ENCODE data around the gene SLC9A9. TPM values are rescaled to one million over a fixed set of nuclear protein-coding genes. Genes with fewer than 3 reads are reported as not detected.
A peak's percentile ranks its signal among the peaks of the same experiment; 100 is the strongest.
"Not testable (repeated sequence)": the region's sequence is repeated elsewhere in the genome, so short reads cannot be mapped to it uniquely, and the experiment has no call there.

The SLC9A9 gene
- total RNA-seq, 2 donors from 2014 or later = 4.3 to 5.2 TPM

DNA sequence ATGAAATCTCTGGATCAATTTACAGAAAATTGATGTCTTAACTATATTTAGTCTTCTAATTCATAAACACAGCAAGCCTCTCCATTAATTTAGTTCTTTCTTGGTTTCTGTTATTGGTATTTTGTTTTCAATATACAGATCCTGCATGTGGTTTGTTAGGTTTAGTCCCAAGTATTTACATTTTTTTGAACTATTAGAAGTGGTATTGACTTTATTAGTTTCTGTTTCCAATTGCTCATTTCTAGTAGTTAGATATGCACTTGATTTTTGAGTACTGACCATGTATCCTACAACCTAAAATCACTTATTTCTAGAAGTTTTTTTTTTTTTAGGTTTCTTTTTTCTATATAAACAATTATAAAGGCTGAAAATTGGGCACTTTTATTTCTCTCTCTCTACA, 392.8 kb downstream of the SLC9A9 start:
- Mint-ChIP-seq H3K27me3 (ENCODE audit: low read depth) (no peaks in the 10 kb centered on the region), H3K4me1 (ENCODE audit: low read depth) (no peaks in the 10 kb centered on the region), H3K27ac (no peak overlapping the region), H3K4me3 (no peak overlapping the region), H3K36me3 (ENCODE audit: insufficient read depth in 2 of 2) (peaks cover 0 to 2% of the 10 kb centered on the region in 2 donors), H3K9me3 (peaks cover 5 to 6% of the 10 kb centered on the region in 2 donors)
- no peak for DNase-seq
- ATAC-seq (replicated peaks in 1 of 2) = no peak

DNA sequence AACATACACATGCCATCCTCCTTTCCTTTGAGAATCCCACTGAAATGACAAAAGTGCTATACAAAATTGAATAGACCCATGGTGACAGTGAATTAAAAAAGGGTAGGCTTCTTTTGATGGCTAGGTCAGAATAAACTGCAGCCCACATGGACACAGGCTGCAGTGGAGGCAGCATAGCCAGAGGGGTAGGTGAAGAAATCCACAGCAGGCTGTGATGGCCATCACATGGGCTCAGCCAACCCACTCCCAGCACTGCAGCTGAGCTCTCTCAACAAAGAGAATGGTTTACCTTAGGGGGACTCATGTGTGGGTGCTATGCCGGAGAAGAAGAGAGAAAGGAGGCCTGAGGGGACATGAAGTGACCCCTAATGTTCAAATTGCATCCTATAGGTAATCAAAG, 397.6 kb downstream of the SLC9A9 start:
- no peaks in the 10 kb centered on the region for H3K27me3 Mint-ChIP-seq (ENCODE audit: low read depth)
- peak overlapping the region; percentile 29 for H3K27ac Mint-ChIP-seq
- H3K9me3 Mint-ChIP-seq = no peaks in the 10 kb centered on the region
- DNase-seq = no peak
- ATAC-seq (replicated peaks in 1 of 2) = peak; percentile 53 to 80
- H3K4me3 Mint-ChIP-seq = no peak overlapping the region
- no peaks in the 10 kb centered on the region for H3K36me3 Mint-ChIP-seq (ENCODE audit: insufficient read depth in 2 of 2)
- peaks cover 1% of the 10 kb centered on the region for H3K4me1 Mint-ChIP-seq (ENCODE audit: low read depth)

DNA sequence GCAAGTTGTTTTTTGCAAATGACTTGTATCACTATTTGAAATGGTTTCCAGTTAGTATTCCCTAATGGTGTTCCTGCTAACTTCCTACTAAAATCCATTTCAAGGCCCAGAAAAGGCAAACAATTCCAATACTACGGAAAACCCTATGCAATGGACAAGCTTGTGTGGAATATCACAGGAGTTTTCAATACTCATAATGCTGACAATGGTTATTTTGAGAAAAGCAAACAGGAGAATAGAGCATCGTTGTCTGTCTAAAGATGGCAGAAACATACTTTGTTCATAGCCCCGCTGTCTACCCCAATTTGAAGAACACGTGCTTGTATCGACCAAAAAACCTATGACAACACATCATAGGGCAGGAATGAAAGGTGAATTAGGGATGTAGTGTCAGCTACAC, 400.8 kb downstream of the SLC9A9 start:
- H3K4me3 Mint-ChIP-seq = no peak overlapping the region
- H3K9me3 Mint-ChIP-seq = no peaks in the 10 kb centered on the region
- H3K27me3 Mint-ChIP-seq (ENCODE audit: low read depth) = no peaks in the 10 kb centered on the region
- H3K4me1 Mint-ChIP-seq (ENCODE audit: low read depth) = peaks cover 33% of the 10 kb centered on the region
- H3K27ac Mint-ChIP-seq = no peak overlapping the region
- no peaks in the 10 kb centered on the region for H3K36me3 Mint-ChIP-seq (ENCODE audit: insufficient read depth in 2 of 2)
- no peak for DNase-seq
- no peak for ATAC-seq (replicated peaks in 1 of 2)

GRCh38 chr3:143445118-143445517, 403.1 kb downstream of the SLC9A9 start:
- ATAC-seq (replicated peaks in 1 of 2) = peak; percentile 89 to 90
- Mint-ChIP-seq H3K27ac (peak overlapping the region; percentile 69), H3K4me3 (peak overlapping the region; percentile 50 to 76), H3K9me3 (no peaks in the 10 kb centered on the region), H3K4me1 (ENCODE audit: low read depth) (peaks cover 39% of the 10 kb centered on the region), H3K27me3 (ENCODE audit: low read depth) (no peaks in the 10 kb centered on the region), H3K36me3 (ENCODE audit: insufficient read depth in 2 of 2) (no peaks in the 10 kb centered on the region)
- peak; percentile 32 to 38 for DNase-seq

GRCh38 chr3:143443851-143444331, 404.4 kb downstream of the SLC9A9 start:
- no peaks in the 10 kb centered on the region for H3K9me3 Mint-ChIP-seq
- peak; percentile 60 to 73 for ATAC-seq (replicated peaks in 1 of 2)
- H3K27me3 Mint-ChIP-seq (ENCODE audit: low read depth) = no peaks in the 10 kb centered on the region
- H3K4me1 Mint-ChIP-seq (ENCODE audit: low read depth) = peaks cover 39% of the 10 kb centered on the region
- H3K27ac Mint-ChIP-seq = peak overlapping the region; percentile 5
- DNase-seq = peak; percentile 49 to 59
- peak overlapping the region; percentile 20 to 76 for H3K4me3 Mint-ChIP-seq
- no peaks in the 10 kb centered on the region for H3K36me3 Mint-ChIP-seq (ENCODE audit: insufficient read depth in 2 of 2)

- ATAC-seq (replicated peaks in 1 of 2) (peak in 1 of 2 donors; percentile 41), DNase-seq (peak in 1 of 2 donors; percentile 29)
- peaks cover 39% of the 10 kb centered on the region for H3K4me1 Mint-ChIP-seq (ENCODE audit: low read depth)
- peak overlapping the region in 1 of 2 donors; percentile 20 for H3K4me3 Mint-ChIP-seq
- no peaks in the 10 kb centered on the region for H3K9me3 Mint-ChIP-seq
- H3K27ac Mint-ChIP-seq = peak overlapping the region; percentile 29
- H3K36me3 Mint-ChIP-seq (ENCODE audit: insufficient read depth in 2 of 2) = no peaks in the 10 kb centered on the region
- no peaks in the 10 kb centered on the region for H3K27me3 Mint-ChIP-seq (ENCODE audit: low read depth)
These were observed 405.3 kb downstream of the SLC9A9 start for GRCh38 chr3:143442814-143443447.

GRCh38 chr3:143441516-143442171, 406.6 kb downstream of the SLC9A9 start:
- Mint-ChIP-seq H3K36me3 (ENCODE audit: insufficient read depth in 2 of 2) (no peaks in the 10 kb centered on the region), H3K9me3 (no peaks in the 10 kb centered on the region), H3K4me3 (no peak overlapping the region), H3K27ac (no peak overlapping the region), H3K27me3 (ENCODE audit: low read depth) (no peaks in the 10 kb centered on the region), H3K4me1 (ENCODE audit: low read depth) (peaks cover 39% of the 10 kb centered on the region)
- DNase-seq = no peak
- no peak for ATAC-seq (replicated peaks in 1 of 2)

GRCh38 chr3:143439817-143440216, 408.5 kb downstream of the SLC9A9 start:
- H3K4me3 Mint-ChIP-seq = no peak overlapping the region

DNA sequence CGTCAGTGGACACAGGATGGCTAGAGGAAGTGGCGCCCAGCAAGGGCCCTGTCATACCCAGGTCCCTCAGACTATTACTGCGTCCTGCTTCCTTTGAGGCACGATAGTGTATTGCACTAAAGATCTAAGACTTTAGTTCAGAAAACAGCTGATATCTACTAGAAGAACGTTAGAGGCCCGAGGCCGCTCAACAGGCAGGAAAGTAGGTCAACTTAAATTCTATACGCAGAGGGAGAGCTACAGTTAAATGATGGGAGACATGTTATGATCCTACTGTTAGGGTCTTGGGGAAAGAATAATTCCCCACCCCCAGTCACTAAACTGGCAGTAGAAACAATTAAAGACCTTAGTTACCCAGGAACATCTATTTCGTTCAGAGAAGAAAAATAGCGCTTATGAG, 410.9 kb downstream of the SLC9A9 start:
- Mint-ChIP-seq H3K27me3 (ENCODE audit: low read depth) (no peaks in the 10 kb centered on the region), H3K4me3 (no peak overlapping the region), H3K9me3 (no peaks in the 10 kb centered on the region), H3K4me1 (ENCODE audit: low read depth) (peaks cover 5% of the 10 kb centered on the region), H3K36me3 (ENCODE audit: insufficient read depth in 2 of 2) (no peaks in the 10 kb centered on the region), H3K27ac (no peak overlapping the region)
- DNase-seq (no peak), ATAC-seq (replicated peaks in 1 of 2) (no peak)

More at GRCh38 chr3:143439817-143440216, 408.5 kb downstream of the SLC9A9 start:
- ATAC-seq (replicated peaks in 1 of 2) = no peak
- peaks cover 29% of the 10 kb centered on the region for H3K4me1 Mint-ChIP-seq (ENCODE audit: low read depth)
- no peak overlapping the region for H3K27ac Mint-ChIP-seq
- H3K27me3 Mint-ChIP-seq (ENCODE audit: low read depth) = no peaks in the 10 kb centered on the region
- no peaks in the 10 kb centered on the region for H3K36me3 Mint-ChIP-seq (ENCODE audit: insufficient read depth in 2 of 2)
- no peak for DNase-seq
- H3K9me3 Mint-ChIP-seq = no peaks in the 10 kb centered on the region

DNA sequence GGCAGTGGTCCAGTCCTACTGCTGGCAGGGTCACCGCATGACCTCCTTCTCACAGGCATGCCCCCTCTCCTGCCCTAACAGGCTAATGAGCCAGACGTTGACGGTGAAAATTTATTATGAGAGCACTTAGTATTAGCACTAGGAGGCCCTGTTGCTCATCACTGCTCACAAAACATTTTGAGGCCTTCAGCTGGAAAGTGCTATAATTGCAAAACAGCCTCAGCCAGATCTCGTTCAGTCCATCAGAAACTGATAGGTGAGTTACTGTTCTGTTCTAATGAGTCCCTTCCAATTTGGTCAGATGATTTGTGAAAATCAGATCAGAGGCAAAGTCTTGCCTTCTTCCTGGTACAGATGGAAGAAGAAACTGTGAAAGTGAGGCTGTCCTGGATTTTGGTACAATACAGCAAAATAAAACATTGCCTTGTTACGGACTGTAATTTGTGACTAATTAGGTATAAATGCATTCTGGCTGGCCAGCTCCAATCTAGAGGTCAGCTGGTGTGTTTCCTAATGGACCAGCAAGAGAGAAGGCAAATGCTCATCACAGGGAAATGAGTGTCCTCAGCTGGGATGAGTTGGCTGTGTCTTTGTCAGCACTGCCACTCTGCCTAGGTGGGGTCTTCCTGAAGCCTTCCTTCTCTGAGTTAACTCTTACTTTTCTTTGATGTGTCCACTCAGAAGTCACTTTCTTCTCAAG, 411.9 kb downstream of the SLC9A9 start:
- no peak overlapping the region for H3K4me3 Mint-ChIP-seq
- H3K27ac Mint-ChIP-seq = no peak overlapping the region
- no peaks in the 10 kb centered on the region for H3K36me3 Mint-ChIP-seq (ENCODE audit: insufficient read depth in 2 of 2)
- no peaks in the 10 kb centered on the region for H3K9me3 Mint-ChIP-seq
- no peaks in the 10 kb centered on the region for H3K27me3 Mint-ChIP-seq (ENCODE audit: low read depth)
- no peaks in the 10 kb centered on the region for H3K4me1 Mint-ChIP-seq (ENCODE audit: low read depth)
- ATAC-seq (replicated peaks in 1 of 2) = no peak
- DNase-seq = no peak

GRCh38 chr3:143433787-143434378, 414.4 kb downstream of the SLC9A9 start:
- no peaks in the 10 kb centered on the region for H3K36me3 Mint-ChIP-seq (ENCODE audit: insufficient read depth in 2 of 2)
- no peaks in the 10 kb centered on the region for H3K27me3 Mint-ChIP-seq (ENCODE audit: low read depth)
- no peak overlapping the region for H3K4me3 Mint-ChIP-seq
- no peaks in the 10 kb centered on the region for H3K4me1 Mint-ChIP-seq (ENCODE audit: low read depth)
- no peaks in the 10 kb centered on the region for H3K9me3 Mint-ChIP-seq
- ATAC-seq (replicated peaks in 1 of 2) (peak in 1 of 2 donors; percentile 36), DNase-seq (peak; percentile 37 to 58)
- no peak overlapping the region for H3K27ac Mint-ChIP-seq

- DNase-seq; H3K4me1 Mint-ChIP-seq (ENCODE audit: low read depth); H3K9me3 Mint-ChIP-seq; H3K27ac Mint-ChIP-seq; H3K27me3 Mint-ChIP-seq (ENCODE audit: low read depth); ATAC-seq (replicated peaks in 1 of 2); H3K4me3 Mint-ChIP-seq; H3K36me3 Mint-ChIP-seq (ENCODE audit: insufficient read depth in 2 of 2): not testable (repeated sequence)
These were observed 417.0 kb downstream of the SLC9A9 start for GRCh38 chr3:143431298-143431697.

GRCh38 chr3:143430568-143430967, 417.7 kb downstream of the SLC9A9 start:
- H3K9me3 Mint-ChIP-seq = no peaks in the 10 kb centered on the region
- DNase-seq (no peak), ATAC-seq (replicated peaks in 1 of 2) (no peak)
- H3K4me1 Mint-ChIP-seq (ENCODE audit: low read depth) = peaks cover 6% of the 10 kb centered on the region
- H3K27me3 Mint-ChIP-seq (ENCODE audit: low read depth) = no peaks in the 10 kb centered on the region
- H3K4me3 Mint-ChIP-seq = no peak overlapping the region
- no peaks in the 10 kb centered on the region for H3K36me3 Mint-ChIP-seq (ENCODE audit: insufficient read depth in 2 of 2)
- no peak overlapping the region for H3K27ac Mint-ChIP-seq
